ENCODE results near the gene ADAMTS8. TPM values are rescaled to one million over a fixed set of nuclear protein-coding genes. Genes with fewer than 3 reads are reported as not detected.
A peak's percentile ranks its signal among the peaks of the same experiment; 100 is the strongest.

ADAMTS8 gene
- total RNA-seq, 1 donor = not detected

DNA sequence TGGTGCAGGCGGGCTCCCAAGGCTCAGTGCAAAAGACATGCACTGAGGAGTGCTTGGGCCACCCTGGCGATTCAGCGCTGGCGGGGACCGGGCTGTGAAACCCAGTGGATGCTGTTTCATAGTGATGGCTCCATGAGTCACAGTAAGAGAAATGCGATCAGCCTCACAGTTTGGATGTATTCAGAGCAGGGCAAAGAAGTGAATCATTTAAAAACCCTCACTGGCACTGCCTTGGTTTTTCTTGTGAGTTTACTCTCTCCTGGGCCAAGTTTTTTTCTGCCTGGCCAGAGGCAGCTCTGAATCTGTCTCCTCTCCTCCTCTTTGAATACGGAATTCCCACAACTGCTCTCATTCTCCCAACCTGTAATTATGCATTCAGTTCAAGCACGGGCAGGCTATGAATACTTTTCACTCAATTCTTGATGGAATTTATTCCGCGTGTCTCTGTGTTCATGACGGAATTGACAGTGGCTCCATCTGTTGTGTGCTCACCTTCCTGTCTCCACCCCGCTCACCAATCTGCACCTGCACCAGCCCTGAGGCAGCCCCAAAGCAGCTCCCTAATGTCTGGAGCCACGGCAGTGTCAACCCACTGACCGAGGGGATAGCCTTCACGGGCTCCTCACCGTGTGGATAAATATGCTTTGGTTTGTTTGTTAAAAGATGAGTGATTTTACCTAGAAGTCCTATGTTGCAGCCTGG lies 14.9 kb downstream of the ADAMTS8 start:
- H3K4me2 ChIP-seq (ENCODE audit: insufficient read depth, low read length) = peak overlapping the region; percentile 62
- no peaks in the 10 kb centered on the region for H3K36me3 ChIP-seq (ENCODE audit: insufficient read depth, low read length)
- no peaks in the 10 kb centered on the region for H3K9me3 ChIP-seq (ENCODE audit: low read depth, low read length)
- no peaks in the 10 kb centered on the region for H4K20me1 ChIP-seq (ENCODE audit: insufficient read depth, low read length)
- H2AFZ ChIP-seq (ENCODE audit: low read length) = no peak overlapping the region
- H3K79me2 ChIP-seq (ENCODE audit: insufficient read depth, low read length) = no peaks in the 10 kb centered on the region
- peaks cover 23% of the 10 kb centered on the region for H3K4me1 ChIP-seq (ENCODE audit: insufficient read depth, low read length)
- H3K27ac ChIP-seq (ENCODE audit: low read depth, low read length) = peak overlapping the region; percentile 18
- H3K4me3 ChIP-seq (ENCODE audit: insufficient read depth, low read length) = no peak overlapping the region
- DNase-seq (ENCODE audit: insufficient read length, low spot score, missing footprints) = peak; percentile 99
- TF ChIP-seq, protein P1, sequence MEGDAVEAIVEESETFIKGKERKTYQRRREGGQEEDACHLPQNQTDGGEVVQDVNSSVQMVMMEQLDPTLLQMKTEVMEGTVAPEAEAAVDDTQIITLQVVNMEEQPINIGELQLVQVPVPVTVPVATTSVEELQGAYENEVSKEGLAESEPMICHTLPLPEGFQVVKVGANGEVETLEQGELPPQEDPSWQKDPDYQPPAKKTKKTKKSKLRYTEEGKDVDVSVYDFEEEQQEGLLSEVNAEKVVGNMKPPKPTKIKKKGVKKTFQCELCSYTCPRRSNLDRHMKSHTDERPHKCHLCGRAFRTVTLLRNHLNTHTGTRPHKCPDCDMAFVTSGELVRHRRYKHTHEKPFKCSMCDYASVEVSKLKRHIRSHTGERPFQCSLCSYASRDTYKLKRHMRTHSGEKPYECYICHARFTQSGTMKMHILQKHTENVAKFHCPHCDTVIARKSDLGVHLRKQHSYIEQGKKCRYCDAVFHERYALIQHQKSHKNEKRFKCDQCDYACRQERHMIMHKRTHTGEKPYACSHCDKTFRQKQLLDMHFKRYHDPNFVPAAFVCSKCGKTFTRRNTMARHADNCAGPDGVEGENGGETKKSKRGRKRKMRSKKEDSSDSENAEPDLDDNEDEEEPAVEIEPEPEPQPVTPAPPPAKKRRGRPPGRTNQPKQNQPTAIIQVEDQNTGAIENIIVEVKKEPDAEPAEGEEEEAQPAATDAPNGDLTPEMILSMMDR (IDR thresholded peaks at IDR 0.05; ENCODE audit: extremely low read depth, low read depth, low read length) = no peak
- peaks cover 24% of the 10 kb centered on the region for H3K27me3 ChIP-seq (ENCODE audit: insufficient read depth, low read length)

- Histone ChIP-seq H3K27ac (ENCODE audit: low read depth, low read length) (no peak overlapping the region), H3K36me3 (ENCODE audit: insufficient read depth, low read length) (no peaks in the 10 kb centered on the region), H3K9me3 (ENCODE audit: low read depth, low read length) (no peaks in the 10 kb centered on the region), H2AFZ (ENCODE audit: low read length) (no peak overlapping the region), H3K4me2 (ENCODE audit: insufficient read depth, low read length) (no peak overlapping the region), H3K27me3 (ENCODE audit: insufficient read depth, low read length) (peaks cover 23% of the 10 kb centered on the region), H4K20me1 (ENCODE audit: insufficient read depth, low read length) (no peaks in the 10 kb centered on the region), H3K4me3 (ENCODE audit: insufficient read depth, low read length) (no peak overlapping the region), H3K79me2 (ENCODE audit: insufficient read depth, low read length) (no peaks in the 10 kb centered on the region), H3K4me1 (ENCODE audit: insufficient read depth, low read length) (peaks cover 36% of the 10 kb centered on the region)
- no peak for DNase-seq (ENCODE audit: insufficient read length, low spot score, missing footprints)
- TF ChIP-seq, protein P1 (IDR thresholded peaks at IDR 0.05; ENCODE audit: extremely low read depth, low read depth, low read length) = no peak
Measured at GRCh38 chr11:130411223-130411622, 17.2 kb downstream of the ADAMTS8 start.

- H3K36me3 ChIP-seq (ENCODE audit: insufficient read depth, low read length) = no peaks in the 10 kb centered on the region
- TF ChIP-seq, protein P1 (IDR thresholded peaks at IDR 0.05; ENCODE audit: extremely low read depth, low read depth, low read length) = no peak
- H3K4me3 ChIP-seq (ENCODE audit: insufficient read depth, low read length) = no peak overlapping the region
- H3K9me3 ChIP-seq (ENCODE audit: low read depth, low read length) = no peaks in the 10 kb centered on the region
- H3K27me3 ChIP-seq (ENCODE audit: insufficient read depth, low read length) = peaks cover 21% of the 10 kb centered on the region
- peaks cover 36% of the 10 kb centered on the region for H3K4me1 ChIP-seq (ENCODE audit: insufficient read depth, low read length)
- H3K27ac ChIP-seq (ENCODE audit: low read depth, low read length) = no peak overlapping the region
- H3K4me2 ChIP-seq (ENCODE audit: insufficient read depth, low read length) = no peak overlapping the region
- H4K20me1 ChIP-seq (ENCODE audit: insufficient read depth, low read length) = no peaks in the 10 kb centered on the region
- H3K79me2 ChIP-seq (ENCODE audit: insufficient read depth, low read length) = no peaks in the 10 kb centered on the region
- no peak for DNase-seq (ENCODE audit: insufficient read length, low spot score, missing footprints)
- no peak overlapping the region for H2AFZ ChIP-seq (ENCODE audit: low read length)
Measured at GRCh38 chr11:130409594-130410388, 18.6 kb downstream of the ADAMTS8 start.

GRCh38 chr11:130408901-130409300 lies 19.5 kb downstream of the ADAMTS8 start:
- H2AFZ ChIP-seq (ENCODE audit: low read length) = no peak overlapping the region
- H4K20me1 ChIP-seq (ENCODE audit: insufficient read depth, low read length) = no peaks in the 10 kb centered on the region
- no peaks in the 10 kb centered on the region for H3K9me3 ChIP-seq (ENCODE audit: low read depth, low read length)
- DNase-seq (ENCODE audit: insufficient read length, low spot score, missing footprints) = no peak
- H3K4me1 ChIP-seq (ENCODE audit: insufficient read depth, low read length) = peaks cover 38% of the 10 kb centered on the region
- no peaks in the 10 kb centered on the region for H3K79me2 ChIP-seq (ENCODE audit: insufficient read depth, low read length)
- H3K4me2 ChIP-seq (ENCODE audit: insufficient read depth, low read length) = no peak overlapping the region
- no peak overlapping the region for H3K27ac ChIP-seq (ENCODE audit: low read depth, low read length)
- H3K4me3 ChIP-seq (ENCODE audit: insufficient read depth, low read length) = no peak overlapping the region
- TF ChIP-seq, protein P1 (IDR thresholded peaks at IDR 0.05; ENCODE audit: extremely low read depth, low read depth, low read length) = no peak
- H3K27me3 ChIP-seq (ENCODE audit: insufficient read depth, low read length) = peaks cover 21% of the 10 kb centered on the region
- H3K36me3 ChIP-seq (ENCODE audit: insufficient read depth, low read length) = no peaks in the 10 kb centered on the region

Data from osteoblast (primary cell).